H1 (cell line): ENCODE measurements around the gene TNFRSF11A. TPM values are rescaled to one million over a fixed set of nuclear protein-coding genes. Genes with fewer than 3 reads are reported as not detected.

Experiments used
- CTCF ChIA-PET: fragments of 300-600 bp; sonication (Branson Sonifier 250); formaldehyde crosslinking; loops from one replicate; lab custom pipeline; 2021; ENCODE audit not compliant: partially characterized antibody; lab: Charles Lee
- POLR2A ChIA-PET: fragments of 300-600 bp; sonication (Branson Sonifier 250); formaldehyde crosslinking; loops from one replicate; lab custom pipeline; 2021; ENCODE audit warnings: inconsistent platforms; ENCODE audit not compliant: partially characterized antibody; lab: Charles Lee
- DNase-seq, 2 experiments: peaks; one replicate each; pipeline versions ENCODE4 v3.0.0 to v3.0.0-alpha.2; 2010 to 2022; ENCODE audit warnings: low spot score in 2 of 2, low read depth in 1 of 2, mixed read lengths in 1 of 2
- FAIRE-seq: peaks from 2 replicates; lab custom pipeline; 2011; peaks lifted over from hg19 to GRCh38; lab: Jason Lieb, UNC
- H2AFZ ChIP-seq: 2 replicates; pipeline ENCODE4 v1.8.1; 2012; ENCODE audit warnings: low read length, inconsistent platforms
- H2AK5ac ChIP-seq: 2 replicates; pipeline ENCODE4 v1.6.1; 2013; ENCODE audit warnings: low read depth, low read length
- H2BK120ac ChIP-seq: replicated peaks from 2 replicates; pipeline ENCODE3; 2013; ENCODE audit warnings: low read depth, low read length, inconsistent platforms
- H2BK12ac ChIP-seq: 2 replicates; pipeline ENCODE4 v1.6.1; 2013; ENCODE audit warnings: low read depth, low read length
- H2BK15ac ChIP-seq: 2 replicates; pipeline ENCODE4 v1.6.1; 2013; ENCODE audit warnings: low read length
- H2BK20ac ChIP-seq: 2 replicates; pipeline ENCODE4 v1.6.1; 2013; ENCODE audit warnings: low read length
- H2BK5ac ChIP-seq: 2 replicates; pipeline ENCODE4 v1.6.1; 2013; ENCODE audit warnings: low read depth, low read length
- H3K14ac ChIP-seq: 2 replicates; pipeline ENCODE4 v1.6.1; 2013; ENCODE audit warnings: inconsistent platforms; ENCODE audit not compliant: insufficient read length
- H3K18ac ChIP-seq: 2 replicates; pipeline ENCODE4 v1.6.1; 2013; ENCODE audit warnings: low read length; ENCODE audit errors: extremely low read depth
- H3K23ac ChIP-seq: 2 replicates; pipeline ENCODE4 v1.6.1; 2013; ENCODE audit warnings: inconsistent platforms; ENCODE audit not compliant: insufficient read length
- H3K23me2 ChIP-seq: 2 replicates; pipeline ENCODE4 v1.6.1; 2013; ENCODE audit warnings: low read depth, low read length
- H3K27ac ChIP-seq: 2 replicates; pipeline ENCODE4 v1.6.1; 2011; ENCODE audit warnings: low read depth, low read length, inconsistent platforms
- H3K27me3 ChIP-seq, 4 experiments: replicated peaks in 1 of 4; 1 replicate in 1 of 4; 2 replicates in 3 of 4; pipeline versions ENCODE4 v1.6.1 to v1.8.1; 2011 to 2013; ENCODE audit warnings: low read length in 3 of 4, mild to moderate bottlenecking in 3 of 4, inconsistent platforms in 2 of 4, mixed read lengths in 2 of 4, moderate library complexity in 1 of 4; ENCODE audit not compliant: control insufficient read depth in 3 of 4, insufficient read depth in 3 of 4; ENCODE audit errors: extremely low read depth in 1 of 4
- H3K36me3 ChIP-seq, 4 experiments: 2 replicates each; pipeline versions ENCODE4 v1.6.1 to v1.8.1; 2011 to 2013; ENCODE audit warnings: mild to moderate bottlenecking in 4 of 4, low read length in 3 of 4, moderate library complexity in 2 of 4, control low read depth in 1 of 4, inconsistent platforms in 1 of 4; ENCODE audit not compliant: insufficient read depth in 4 of 4, control insufficient read depth in 2 of 4
- H3K4ac ChIP-seq: replicated peaks from 2 replicates; pipeline ENCODE3; 2013; ENCODE audit warnings: low read length, low read depth, mixed read lengths, inconsistent platforms; ENCODE audit not compliant: insufficient read length
- H3K4me1 ChIP-seq, 4 experiments: replicated peaks in 1 of 4; 1 replicate in 1 of 4; 2 replicates in 3 of 4; pipeline versions ENCODE4 v1.6.1 to v1.8.1; 2011 to 2013; ENCODE audit warnings: low read length in 3 of 4, inconsistent platforms in 2 of 4, mixed read lengths in 1 of 4; ENCODE audit not compliant: insufficient read depth in 4 of 4, control insufficient read depth in 3 of 4
- H3K4me2 ChIP-seq, 2 experiments: 2 replicates each; pipeline versions ENCODE4 v1.6.1 to v1.8.1; 2011 to 2013; ENCODE audit warnings: low read depth in 2 of 2, low read length in 2 of 2, control low read depth in 1 of 2, inconsistent platforms in 1 of 2, mild to moderate bottlenecking in 1 of 2; ENCODE audit not compliant: insufficient read depth in 1 of 2
- H3K4me3 ChIP-seq, 4 experiments: fragments of 200-600, 300-600 bp in 1 of 4; sonication (generic), shearing (Covaris generic), sonication (Bioruptor Twin) in 1 of 4; 2 replicates each; pipeline versions ENCODE4 v1.5.1 to v1.8.1; 2011 to 2016; ENCODE audit warnings: low read length in 4 of 4, low read depth in 3 of 4, control low read depth in 2 of 4, inconsistent platforms in 2 of 4, mild to moderate bottlenecking in 2 of 4, mixed read lengths in 1 of 4, moderate library complexity in 1 of 4; ENCODE audit not compliant: insufficient read depth in 2 of 4; ENCODE audit errors: extremely low read depth in 1 of 4
- H3K56ac ChIP-seq: replicated peaks from 2 replicates; pipeline ENCODE3; 2013; ENCODE audit warnings: low read depth, mild to moderate bottlenecking, mixed read lengths, low read length, inconsistent platforms; ENCODE audit not compliant: insufficient read length
- H3K79me1 ChIP-seq: 2 replicates; pipeline ENCODE4 v1.6.1; 2013; ENCODE audit warnings: low read depth, low read length, control low read depth
- H3K79me2 ChIP-seq, 2 experiments: 2 replicates each; pipeline versions ENCODE4 v1.6.1 to v1.8.1; 2012 to 2013; ENCODE audit warnings: low read length in 2 of 2, mild to moderate bottlenecking in 2 of 2, inconsistent platforms in 1 of 2; ENCODE audit not compliant: insufficient read depth in 2 of 2, control insufficient read depth in 1 of 2
- H3K9ac ChIP-seq, 4 experiments: replicated peaks in 1 of 4; 1 replicate in 1 of 4; 2 replicates in 3 of 4; pipeline versions ENCODE4 v1.6.1 to v1.8.1; 2011 to 2013; ENCODE audit warnings: low read depth in 3 of 4, low read length in 3 of 4, control low read depth in 2 of 4, mild to moderate bottlenecking in 2 of 4, moderate library complexity in 2 of 4, inconsistent platforms in 1 of 4; ENCODE audit errors: extremely low read depth in 1 of 4
- H3K9me3 ChIP-seq, 2 experiments: 2 replicates each; pipeline versions ENCODE4 v1.6.1 to v1.8.1; 2012 to 2013; ENCODE audit warnings: mild to moderate bottlenecking in 2 of 2, moderate library complexity in 2 of 2, control low read depth in 1 of 2, inconsistent platforms in 1 of 2, low read depth in 1 of 2, low read length in 1 of 2, mixed read lengths in 1 of 2; ENCODE audit not compliant: insufficient read depth in 2 of 2
- H4K20me1 ChIP-seq, 2 experiments: replicated peaks in 1 of 2; 2 replicates each; pipeline versions ENCODE3 to v1.8.1; 2011 to 2013; ENCODE audit warnings: inconsistent platforms in 2 of 2, low read length in 2 of 2, mild to moderate bottlenecking in 1 of 2; ENCODE audit not compliant: insufficient read depth in 2 of 2, control insufficient read depth in 1 of 2
- H4K5ac ChIP-seq: 2 replicates; pipeline ENCODE4 v1.6.1; 2013; ENCODE audit warnings: low read length, low read depth, mixed read lengths, inconsistent platforms; ENCODE audit not compliant: insufficient read length
- H4K8ac ChIP-seq: 2 replicates; pipeline ENCODE4 v1.8.0; 2013; ENCODE audit warnings: mild to moderate bottlenecking, moderate library complexity, low read length, inconsistent platforms; ENCODE audit not compliant: insufficient read depth; ENCODE audit errors: extremely low read depth
- H4K91ac ChIP-seq: replicated peaks from 2 replicates; pipeline ENCODE3; 2013; ENCODE audit warnings: low read length, mixed read lengths, inconsistent platforms; ENCODE audit not compliant: insufficient read length
- BCL11A ChIP-seq, 2 experiments: IDR thresholded peaks; one replicate each; pipeline ENCODE4 v1.6.1; 2011; ENCODE audit warnings: low read depth in 2 of 2, low read length in 2 of 2, mild to moderate bottlenecking in 2 of 2
- CHD2 ChIP-seq: IDR thresholded peaks from 2 replicates; pipeline ENCODE4 v1.6.1; 2012; ENCODE audit warnings: low read length, improper control_type of control experiment
- EZH2 ChIP-seq: fragments of 200-600 bp; sonication (generic); IDR thresholded peaks from 2 replicates; pipeline ENCODE4 v1.7.1; 2012; ENCODE audit warnings: low read depth, mild to moderate bottlenecking, moderate library complexity, low read length, inconsistent platforms; ENCODE audit not compliant: severe bottlenecking
- FOSL1 ChIP-seq: IDR thresholded peaks from 2 replicates; pipeline ENCODE4 v1.6.1; 2011; ENCODE audit warnings: mild to moderate bottlenecking, low read depth, low read length, moderate library complexity; ENCODE audit not compliant: insufficient read depth
- HDAC6 ChIP-seq: IDR thresholded peaks from one replicate; pipeline ENCODE4 v1.7.1; 2012; ENCODE audit warnings: low read depth, mild to moderate bottlenecking, inconsistent platforms, low read length, moderate library complexity
- JUN ChIP-seq: IDR thresholded peaks from 2 replicates; pipeline ENCODE4 v1.6.1; 2011; ENCODE audit warnings: low read depth, mild to moderate bottlenecking, improper control_type of control experiment, low read length
- KDM4A ChIP-seq: IDR thresholded peaks from one replicate; pipeline ENCODE4 v1.7.1; 2012; ENCODE audit warnings: low read depth, mild to moderate bottlenecking, moderate library complexity, low read length, inconsistent platforms; ENCODE audit not compliant: severe bottlenecking
- POLR2A ChIP-seq, 2 experiments: IDR thresholded peaks; 1 replicate in 1 of 2; 2 replicates in 1 of 2; pipeline ENCODE4 v1.6.1; 2011; ENCODE audit warnings: low read depth in 2 of 2, low read length in 2 of 2, mild to moderate bottlenecking in 2 of 2; ENCODE audit errors: control extremely low read depth in 1 of 2
- RNF2 ChIP-seq: fragments of 200-900, 300-1000 bp; sonication (generic); IDR thresholded peaks from 2 replicates; pipeline ENCODE4 v1.7.1; 2016; ENCODE audit warnings: borderline replicate concordance, low read depth, mild to moderate bottlenecking, antibody characterized with exemption, low read length; ENCODE audit not compliant: poor library complexity, severe bottlenecking; ENCODE audit errors: missing control alignments
- SIX5 ChIP-seq: IDR thresholded peaks from 2 replicates; pipeline ENCODE4 v1.6.1; 2011; ENCODE audit warnings: mild to moderate bottlenecking, low read depth, low read length
- SP2 ChIP-seq: IDR thresholded peaks from 2 replicates; pipeline ENCODE4 v1.6.1; 2012; ENCODE audit warnings: mild to moderate bottlenecking, low read length, inconsistent platforms
- SRF ChIP-seq: IDR thresholded peaks from 2 replicates; pipeline ENCODE4 v1.6.1; 2011; ENCODE audit warnings: mild to moderate bottlenecking, low read depth, low read length, moderate library complexity
- WGBS, 2 experiments: shearing (Covaris generic) in 1 of 2; methylation state at CpG; one replicate each; pipeline versions ENCODE4 v1.1.6 to v1.1.7; 2013 to 2015; ENCODE audit warnings: low lambda C conversion rate in 2 of 2, mixed read lengths in 2 of 2, inconsistent platforms in 1 of 2, low coverage in 1 of 2, missing lambda C conversion rate in 1 of 2; ENCODE audit not compliant: insufficient replicate concordance in 2 of 2, insufficient coverage in 1 of 2, insufficient read length in 1 of 2; ENCODE audit errors: extremely low coverage in 1 of 2, missing lambda C conversion rate in 1 of 2; 5-methylcytosine and 5-hydroxymethylcytosine counted together
- polyA plus RNA-seq, 7 experiments: library from polyadenylated mRNA; depleted of rRNA in 3 of 7; stranded (reverse) in 5 of 7; unstranded in 2 of 7; fragments of >200 nt in 5 of 7; fragments of 200-250 nt in 2 of 7; gene quantifications; 1 replicate in 5 of 7; 2 replicates in 1 of 7; 4 replicates in 1 of 7; pipeline versions ENCODE4 v1.2.1 to v1.2.3, GENCODE V29; 2011 to 2013; ENCODE audit warnings: missing spikeins in 2 of 7, mixed read lengths in 2 of 7
- total RNA-seq: library from RNA; stranded (reverse); fragmentation: NEBNext Ultra II Directional; extraction: Animal tissue kit (Norgen Biotek cat#: 25700); gene quantifications from 2 replicates; pipeline ENCODE4 v1.2.1, GENCODE V29; 2021

TNFRSF11A gene
- total and polyA plus RNA-seq, 2 of the 8 experiments (the other 6 are each of a cell fraction or from before 2014, with no cell fraction given): 8.7 to 10.6 TPM

DNA sequence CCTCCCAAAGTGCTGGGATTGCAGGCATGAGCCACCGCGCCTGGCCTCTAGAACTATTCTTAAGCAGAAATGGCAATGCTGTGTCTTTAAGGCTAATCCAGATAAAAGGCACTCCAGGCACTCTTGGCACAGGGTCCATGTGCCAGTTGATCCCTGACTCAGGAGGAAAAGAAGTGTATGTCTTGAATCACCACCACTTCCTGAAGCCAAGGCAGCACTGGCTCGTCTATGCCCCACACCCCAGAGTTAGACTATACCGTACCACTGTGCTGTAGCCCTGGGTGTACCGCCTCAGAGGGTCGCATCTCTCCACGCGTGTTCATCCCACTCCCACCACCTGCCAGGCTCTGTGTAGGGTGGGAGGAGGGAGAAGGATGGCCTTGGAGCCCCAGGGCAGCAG, 9.0 kb downstream of the TNFRSF11A start:
- CTCF ChIA-PET: interaction anchor here (2.4 kb wide), 1 partner anchor 57 kb away, joined by 7 read pairs; no protein-coding TSS in a partner anchor
- Histone ChIP-seq H2BK5ac (no peak overlapping the region), H3K36me3 (no peaks in the 10 kb centered on the region)
- no peak for TF ChIP-seq SP2
- no peak for TF ChIP-seq EZH2
- no peak for TF ChIP-seq POLR2A (IDR thresholded peaks at IDR 0.05; ENCODE audit: control extremely low read depth in 1 of 2, low read depth in 2 of 2, low read length in 2 of 2)
- no peak for TF ChIP-seq JUN
- TF ChIP-seq RNF2: no peak
- no peak for TF ChIP-seq FOSL1
- no peak for TF ChIP-seq CHD2
- no peak for TF ChIP-seq BCL11A (IDR thresholded peaks at IDR 0.05; ENCODE audit: low read depth in 2 of 2, low read length in 2 of 2)
- TF ChIP-seq HDAC6: no peak
- no peak for TF ChIP-seq KDM4A
- no peak for TF ChIP-seq SIX5
- TF ChIP-seq SRF: no peak

More for the DNA sequence above, 9.0 kb downstream of the TNFRSF11A start:
- Histone ChIP-seq H2BK15ac (no peak overlapping the region), H3K23me2 (no peaks in the 10 kb centered on the region), H4K91ac (no peak overlapping the region), H3K9ac (no peak overlapping the region), H2AK5ac (no peak overlapping the region), H3K14ac (no peak overlapping the region), H4K20me1 (peaks cover 0 to under 1% of the 10 kb centered on the region in 2 experiments), H2AFZ (no peak overlapping the region), H3K9me3 (no peaks in the 10 kb centered on the region), H4K8ac (no peak overlapping the region), H3K4me3 (no peak overlapping the region), H2BK20ac (no peak overlapping the region), H3K4me1 (peaks cover 11 to 24% (median 17%) of the 10 kb centered on the region in 4 experiments), H3K23ac (no peak overlapping the region), H2BK12ac (no peak overlapping the region), H4K5ac (no peak overlapping the region), H3K27me3 (no peaks in the 10 kb centered on the region), H3K56ac (no peak overlapping the region), H3K27ac (no peak overlapping the region), H3K18ac (no peak overlapping the region), H3K79me2 (peaks cover 0 to 52% of the 10 kb centered on the region in 2 experiments; a peak in 2 of 4 replicates), H3K4ac (no peak overlapping the region), H3K79me1 (peaks cover 6% of the 10 kb centered on the region; the same call in 1 of the 2 replicates), H2BK120ac (no peak overlapping the region), H3K4me2 (no peak overlapping the region)
- DNase-seq: peak in 1 of 2 experiments; percentile 31
- no peak for FAIRE-seq
- POLR2A ChIA-PET: no interaction called here
- 97% methylated on average over 8 of the region's 8 CpGs; no CpG with 5 or more reads in 1 of the 2 experiments for WGBS, 2 experiments
